Fibroblast of skin of abdomen (primary cell): ENCODE data around the gene PATZ1. TPM values are rescaled to one million over a fixed set of nuclear protein-coding genes. Genes with fewer than 3 reads are reported as not detected.
"Not testable (repeated sequence)": the region's sequence is repeated elsewhere in the genome, so short reads cannot be mapped to it uniquely, and the experiment has no call there.

Source experiments
- DNase-seq: peaks from one replicate; pipeline ENCODE4 v3.0.0-alpha.2; 2013
- polyA plus RNA-seq, 2 experiments: library from polyadenylated mRNA; unstranded; fragments of 120-200 nt; gene quantifications; one replicate each; pipeline ENCODE4 v1.2.1, GENCODE V29; 2013; ENCODE audit not compliant: insufficient read length in 2 of 2

Gene PATZ1, protein sequence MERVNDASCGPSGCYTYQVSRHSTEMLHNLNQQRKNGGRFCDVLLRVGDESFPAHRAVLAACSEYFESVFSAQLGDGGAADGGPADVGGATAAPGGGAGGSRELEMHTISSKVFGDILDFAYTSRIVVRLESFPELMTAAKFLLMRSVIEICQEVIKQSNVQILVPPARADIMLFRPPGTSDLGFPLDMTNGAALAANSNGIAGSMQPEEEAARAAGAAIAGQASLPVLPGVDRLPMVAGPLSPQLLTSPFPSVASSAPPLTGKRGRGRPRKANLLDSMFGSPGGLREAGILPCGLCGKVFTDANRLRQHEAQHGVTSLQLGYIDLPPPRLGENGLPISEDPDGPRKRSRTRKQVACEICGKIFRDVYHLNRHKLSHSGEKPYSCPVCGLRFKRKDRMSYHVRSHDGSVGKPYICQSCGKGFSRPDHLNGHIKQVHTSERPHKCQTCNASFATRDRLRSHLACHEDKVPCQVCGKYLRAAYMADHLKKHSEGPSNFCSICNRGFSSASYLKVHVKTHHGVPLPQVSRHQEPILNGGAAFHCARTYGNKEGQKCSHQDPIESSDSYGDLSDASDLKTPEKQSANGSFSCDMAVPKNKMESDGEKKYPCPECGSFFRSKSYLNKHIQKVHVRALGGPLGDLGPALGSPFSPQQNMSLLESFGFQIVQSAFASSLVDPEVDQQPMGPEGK
- 19.4 TPM for polyA plus RNA-seq (2013, experiment 1 of 2; ENCODE audit: insufficient read length)
- polyA plus RNA-seq (2013, experiment 2 of 2; ENCODE audit: insufficient read length), result 19.1 TPM

- DNase-seq, result peak; percentile 88
These were observed at the start of gene PATZ1 for GRCh38 chr22:31346255-31346732. Gene PATZ1, minus strand, starts transcription at chr22:31346346. Its CDS starts 744 bp downstream, at chr22:31345602.

GRCh38 chr22:31394326-31394725 lies 48.2 kb upstream of the PATZ1 start:
- peak; percentile 71 for DNase-seq

GRCh38 chr22:31393893-31394292 lies 47.7 kb upstream of the PATZ1 start:
- no peak for DNase-seq

- DNase-seq, result not testable (repeated sequence)
These were observed 32.5 kb upstream of the PATZ1 start for GRCh38 chr22:31378651-31379050.

DNA sequence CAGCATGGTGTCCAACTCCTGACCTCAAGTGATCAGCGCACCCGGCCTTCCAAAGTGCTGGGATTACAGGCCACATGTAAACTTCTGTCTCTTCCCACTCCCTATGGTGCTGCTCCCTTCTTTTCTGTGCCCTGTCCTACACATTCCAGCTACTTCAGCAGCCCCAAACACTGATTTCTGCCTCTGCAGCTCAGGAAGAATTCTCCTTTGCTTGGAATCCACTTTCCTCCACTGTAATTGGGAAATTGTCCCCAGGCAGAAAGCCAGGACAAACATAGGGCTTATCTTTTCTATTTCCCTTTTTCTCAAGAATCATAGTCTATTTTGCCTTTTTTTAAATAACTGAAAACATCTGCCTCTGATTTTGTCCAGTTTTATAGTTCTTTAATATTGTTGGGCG lies 32.0 kb upstream of the PATZ1 start:
- DNase-seq, result no peak

- DNase-seq, result no peak
These were observed 31.5 kb upstream of the PATZ1 start for GRCh38 chr22:31377612-31378011.

- DNase-seq, result no peak
These were observed 21.3 kb upstream of the PATZ1 start for GRCh38 chr22:31367426-31367825.

GRCh38 chr22:31363885-31364465 lies 17.8 kb upstream of the PATZ1 start:
- DNase-seq, result no peak

GRCh38 chr22:31361743-31362142 lies 15.6 kb upstream of the PATZ1 start:
- no peak for DNase-seq

DNA sequence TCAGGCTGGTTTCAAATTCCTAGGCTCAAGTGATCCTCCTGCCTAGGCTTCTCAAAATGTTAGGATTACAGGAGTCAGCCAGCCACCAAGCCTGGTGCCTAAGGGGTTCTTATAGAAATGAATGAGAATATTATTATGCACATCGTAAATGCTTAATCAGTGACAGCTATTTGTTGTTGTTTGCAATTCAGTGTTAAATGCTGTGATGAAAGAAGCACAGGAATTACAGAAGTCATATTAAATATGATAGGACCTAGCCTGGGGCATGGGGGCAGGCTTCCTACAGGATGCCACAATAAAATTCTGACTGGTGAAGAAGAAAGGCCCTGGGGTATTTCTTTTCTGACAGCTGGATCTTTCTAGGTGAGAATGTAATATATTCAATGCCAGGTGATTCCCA lies 13.9 kb upstream of the PATZ1 start:
- no peak for DNase-seq

DNA sequence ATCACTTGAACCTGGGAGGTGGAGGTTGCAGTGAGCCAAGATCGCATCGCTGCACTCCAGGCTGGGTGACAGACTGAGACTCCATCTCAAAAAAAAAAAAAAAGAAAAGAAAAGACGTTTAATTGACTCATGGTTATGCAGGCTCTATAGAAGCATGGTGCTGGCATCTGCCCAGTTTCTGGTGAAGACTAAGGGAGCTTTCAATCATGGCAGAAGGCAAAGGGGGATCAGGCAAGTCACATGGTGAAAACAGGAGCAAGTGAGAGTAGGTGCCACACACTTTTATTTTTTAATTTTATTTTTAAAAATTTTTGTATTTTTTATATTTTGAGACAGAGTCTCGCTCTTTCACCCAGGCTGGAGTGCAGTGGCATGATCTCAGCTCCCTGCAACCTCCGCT lies 8.4 kb upstream of the PATZ1 start:
- no peak for DNase-seq

GRCh38 chr22:31350410-31350863 lies 4.3 kb upstream of the PATZ1 start:
- peak; percentile 32 for DNase-seq

DNA sequence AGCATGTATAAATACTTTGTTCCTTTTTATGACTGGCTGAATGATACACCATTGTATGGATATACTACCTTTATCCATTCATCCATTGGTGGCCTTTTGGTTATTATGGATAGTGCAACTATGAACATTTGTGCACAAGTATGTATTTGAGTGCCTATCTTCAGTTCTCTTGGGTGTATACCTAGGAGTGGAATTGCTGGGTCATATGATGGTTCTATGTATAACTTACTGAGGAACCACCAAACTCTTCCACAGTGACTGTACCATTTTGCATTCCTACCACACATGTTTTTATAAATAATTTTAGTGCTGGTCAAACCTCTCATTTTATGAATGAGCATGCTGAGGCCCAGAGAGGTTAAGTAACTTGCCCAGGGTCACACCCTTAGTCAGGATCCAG lies 3.8 kb upstream of the PATZ1 start:
- DNase-seq, result no peak

- no peak for DNase-seq
These were observed 2.6 kb upstream of the PATZ1 start for GRCh38 chr22:31348766-31349165.

DNA sequence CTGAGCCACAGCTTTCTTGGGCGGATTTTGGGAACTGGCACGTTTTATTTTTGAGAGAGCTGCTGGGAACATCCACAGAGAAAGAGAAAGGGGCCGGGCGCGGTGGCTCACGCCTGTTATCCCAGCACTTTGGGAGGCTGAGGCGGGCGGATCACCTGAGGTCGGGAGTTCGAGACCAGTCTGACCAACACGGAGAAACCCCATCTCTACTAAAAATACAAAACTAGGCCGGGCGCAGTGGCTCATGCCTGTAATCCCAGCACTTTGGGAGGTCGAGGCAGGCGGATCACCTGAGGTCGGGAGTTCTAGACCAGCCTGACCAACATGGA lies 1.8 kb upstream of the PATZ1 start:
- DNase-seq, result not testable (repeated sequence)

DNA sequence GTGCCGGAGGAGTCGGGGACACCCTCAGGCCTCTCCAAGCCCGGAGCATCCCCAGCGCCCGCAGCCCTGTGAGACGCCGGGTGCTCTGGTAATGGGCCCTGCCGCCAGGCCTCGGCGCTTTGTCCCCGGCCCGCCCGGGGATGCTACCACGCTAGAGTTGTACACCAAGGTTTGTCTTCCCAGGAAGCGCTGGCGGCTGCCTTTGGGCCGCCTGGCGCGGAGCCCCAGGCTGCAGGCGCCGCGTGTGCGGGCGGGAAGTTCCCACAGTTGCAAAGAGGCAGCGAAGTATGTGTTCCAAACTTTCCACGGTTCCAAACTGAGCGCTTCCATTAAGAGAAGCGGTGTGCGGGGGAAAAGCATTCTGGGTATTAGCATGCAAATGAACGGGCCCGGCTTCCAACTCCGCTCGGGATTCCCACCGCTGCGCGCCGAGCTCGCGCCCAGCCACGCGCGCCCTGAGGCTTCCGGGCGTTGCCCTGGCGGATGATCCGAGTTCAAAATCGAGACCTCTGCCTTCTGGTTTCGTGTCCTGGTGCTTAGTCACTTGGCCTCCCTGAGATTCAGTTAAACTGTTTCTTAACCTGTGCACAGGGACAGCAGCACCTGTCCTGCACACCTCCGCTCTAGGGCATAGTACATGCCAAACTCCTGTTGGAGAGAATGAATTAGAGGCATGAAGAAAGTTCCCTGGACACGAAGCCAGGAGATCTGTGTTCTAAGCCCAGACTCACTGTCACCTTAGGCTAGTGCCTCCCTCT lies 1.3 kb upstream of the PATZ1 start:
- peak; percentile 59 for DNase-seq

GRCh38 chr22:31346733-31347250 lies 646 bp upstream of the PATZ1 start:
- peak; percentile 46 for DNase-seq

DNA sequence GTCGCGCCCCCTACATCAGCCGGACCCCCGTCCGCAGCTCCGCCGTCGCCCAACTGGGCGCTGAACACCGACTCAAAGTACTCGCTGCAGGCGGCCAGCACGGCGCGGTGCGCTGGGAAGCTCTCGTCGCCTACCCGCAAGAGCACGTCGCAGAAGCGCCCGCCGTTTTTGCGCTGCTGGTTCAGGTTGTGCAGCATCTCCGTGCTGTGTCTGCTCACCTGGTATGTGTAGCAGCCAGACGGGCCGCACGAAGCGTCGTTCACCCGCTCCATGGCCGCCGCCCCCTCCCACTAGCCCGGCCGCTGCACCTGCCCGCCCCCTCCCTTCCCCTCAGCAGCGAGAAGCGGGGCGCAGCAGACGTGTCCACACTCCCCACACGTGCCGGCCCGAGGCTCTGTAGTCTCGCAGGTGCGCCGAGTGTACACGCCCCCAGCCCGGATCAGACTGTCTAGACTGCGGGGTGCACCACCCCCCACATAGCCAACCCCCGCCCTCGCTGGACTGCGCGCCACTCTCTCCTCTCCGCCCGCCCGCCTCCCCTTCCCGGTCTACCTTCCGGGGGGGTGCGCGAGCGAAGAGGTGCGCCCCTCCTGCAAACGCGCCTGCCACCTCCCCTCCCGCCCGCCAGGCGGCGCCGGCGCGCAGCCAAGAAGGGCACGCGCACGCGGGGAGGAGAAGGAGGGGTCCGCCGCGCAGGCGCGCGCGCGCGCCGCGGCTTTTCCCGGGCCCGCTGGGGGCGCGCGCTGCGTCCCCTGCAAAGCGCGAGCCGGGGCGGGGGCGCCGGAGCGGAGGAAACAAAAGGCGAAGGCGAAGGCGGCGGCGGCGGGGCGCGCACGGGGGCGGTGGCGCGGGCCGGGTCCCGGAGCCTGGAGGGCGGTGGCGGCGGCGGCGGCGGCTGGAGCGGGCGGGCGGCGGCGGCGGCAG lies 553 bp downstream of the PATZ1 start:
- peak; percentile 91 for DNase-seq

- peak; percentile 55 for DNase-seq
These were observed 1.4 kb downstream of the PATZ1 start for GRCh38 chr22:31344578-31345330.

- DNase-seq, result no peak
These were observed 1.9 kb downstream of the PATZ1 start for GRCh38 chr22:31344256-31344577.
